ENCODE data around the gene CAPN14.

CAPN14 gene, protein sequence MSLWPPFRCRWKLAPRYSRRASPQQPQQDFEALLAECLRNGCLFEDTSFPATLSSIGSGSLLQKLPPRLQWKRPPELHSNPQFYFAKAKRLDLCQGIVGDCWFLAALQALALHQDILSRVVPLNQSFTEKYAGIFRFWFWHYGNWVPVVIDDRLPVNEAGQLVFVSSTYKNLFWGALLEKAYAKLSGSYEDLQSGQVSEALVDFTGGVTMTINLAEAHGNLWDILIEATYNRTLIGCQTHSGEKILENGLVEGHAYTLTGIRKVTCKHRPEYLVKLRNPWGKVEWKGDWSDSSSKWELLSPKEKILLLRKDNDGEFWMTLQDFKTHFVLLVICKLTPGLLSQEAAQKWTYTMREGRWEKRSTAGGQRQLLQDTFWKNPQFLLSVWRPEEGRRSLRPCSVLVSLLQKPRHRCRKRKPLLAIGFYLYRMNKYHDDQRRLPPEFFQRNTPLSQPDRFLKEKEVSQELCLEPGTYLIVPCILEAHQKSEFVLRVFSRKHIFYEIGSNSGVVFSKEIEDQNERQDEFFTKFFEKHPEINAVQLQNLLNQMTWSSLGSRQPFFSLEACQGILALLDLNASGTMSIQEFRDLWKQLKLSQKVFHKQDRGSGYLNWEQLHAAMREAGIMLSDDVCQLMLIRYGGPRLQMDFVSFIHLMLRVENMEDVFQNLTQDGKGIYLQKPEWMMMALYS

DNA sequence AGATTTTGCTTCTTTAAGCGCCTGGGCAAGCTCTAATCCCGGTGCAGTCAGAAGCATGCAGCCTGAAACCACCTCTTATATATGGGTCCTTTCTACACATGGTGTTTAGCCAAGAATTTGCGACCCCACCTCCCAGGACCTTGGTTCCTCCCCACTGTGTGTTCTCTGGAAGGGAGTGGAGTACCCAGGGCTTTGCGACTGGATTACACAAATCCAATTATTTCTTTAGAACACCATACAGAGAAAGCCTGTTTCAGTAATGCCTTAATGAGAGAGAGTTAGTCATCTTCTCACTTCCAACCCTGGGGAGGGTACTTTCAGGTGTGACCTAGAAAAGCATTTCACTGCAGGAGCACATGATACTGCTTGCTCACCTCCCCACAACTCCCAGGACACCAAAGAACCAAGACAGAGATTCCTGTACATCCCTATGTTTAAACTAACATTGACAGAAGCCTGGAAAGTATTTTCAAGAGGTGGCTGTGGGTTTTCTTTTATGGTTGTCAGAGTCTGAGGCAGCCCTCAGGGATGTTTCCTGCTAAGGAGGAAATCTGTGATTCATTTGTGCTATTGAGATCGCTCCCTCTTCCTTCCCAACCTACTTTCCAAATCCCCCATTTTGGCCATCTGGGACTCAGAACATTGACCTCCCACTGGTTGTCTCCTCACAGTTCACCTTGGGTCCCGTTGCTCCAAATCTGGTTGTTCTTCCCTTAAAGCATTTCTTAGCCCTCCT is at the start of gene CAPN14:
TSS of gene CAPN14 (minus strand) at position 51 of the 736 bp plus-strand sequence. CDS start 12,068 bp downstream, outside the sequence.
- FAIRE-seq (no peak), DNase-seq (ENCODE audit: low spot score) (no peak)

DNA sequence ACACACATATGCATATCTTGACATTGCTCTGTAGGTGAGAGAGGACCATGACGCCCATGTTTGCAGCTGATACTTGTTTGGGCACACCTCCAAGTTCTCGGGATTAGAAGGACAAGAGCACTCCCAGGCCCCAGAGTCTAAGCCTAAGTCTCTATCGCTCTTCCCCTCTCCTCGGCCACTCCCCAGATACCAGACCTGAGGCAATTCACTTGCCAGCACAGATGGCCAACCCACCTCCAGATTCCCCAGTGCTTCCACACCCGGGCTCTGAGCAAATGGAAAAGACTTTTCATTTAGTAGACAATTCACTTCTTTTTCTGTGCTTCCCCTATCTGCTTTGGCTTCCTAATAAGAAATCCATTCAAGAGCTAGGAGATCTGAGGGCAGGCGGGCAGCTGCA is 49.5 kb upstream of the CAPN14 start:
- DNase-seq (ENCODE audit: low spot score) = no peak
- no peak for FAIRE-seq

DNA sequence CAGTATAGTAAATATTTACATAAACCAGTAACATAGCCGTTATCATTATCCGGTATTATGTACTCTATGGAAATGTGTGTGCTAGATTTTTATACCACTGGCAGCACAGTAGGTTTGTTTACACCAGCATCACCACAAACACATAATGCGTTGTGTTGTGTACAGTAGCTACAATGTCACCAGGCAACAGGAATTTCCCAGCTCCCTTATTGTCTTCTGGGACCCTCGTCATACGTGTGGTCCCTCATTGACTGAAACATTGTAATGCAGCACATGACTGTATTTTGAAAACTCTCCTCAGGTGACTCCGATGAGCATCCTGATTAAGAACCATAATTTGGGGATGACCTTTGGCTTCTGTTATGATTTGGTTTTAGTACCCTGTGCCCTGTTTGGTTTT is 47.9 kb upstream of the CAPN14 start:
- DNase-seq (ENCODE audit: low spot score) (no peak), FAIRE-seq (no peak)

- DNase-seq (ENCODE audit: low spot score) = no peak
- no peak for FAIRE-seq
These were observed 46.4 kb upstream of the CAPN14 start for GRCh38 chr2:31263636-31264190.

- DNase-seq (ENCODE audit: low spot score) (no peak), FAIRE-seq (no peak)
These were observed 43.6 kb upstream of the CAPN14 start for GRCh38 chr2:31260870-31261269.

DNA sequence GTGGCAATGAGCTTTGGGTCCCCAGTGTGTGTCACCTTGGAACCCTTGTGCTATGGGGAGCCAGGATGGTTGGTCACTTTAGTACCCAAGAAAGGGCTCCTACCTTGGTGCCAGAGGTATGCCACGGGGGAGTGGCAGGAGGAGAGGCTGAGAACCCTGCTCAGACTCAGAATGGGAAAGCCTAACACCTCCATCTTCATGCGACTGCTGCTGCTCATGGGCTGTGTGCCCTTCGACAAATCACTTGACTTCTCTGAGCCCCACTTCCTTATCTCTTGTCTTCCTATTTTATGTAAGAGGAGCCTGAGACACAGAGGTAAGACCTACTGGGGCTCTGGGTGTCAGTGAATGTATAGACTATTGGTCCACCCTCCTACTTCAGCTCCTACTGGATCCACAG is 41.8 kb upstream of the CAPN14 start:
- FAIRE-seq = no peak

GRCh38 chr2:31258351-31258750 is 41.0 kb upstream of the CAPN14 start:
- no peak for DNase-seq (ENCODE audit: low spot score)
- FAIRE-seq = no peak

More for the DNA sequence above, 41.8 kb upstream of the CAPN14 start:
- no peak for DNase-seq (ENCODE audit: low spot score)

- FAIRE-seq (no peak), DNase-seq (ENCODE audit: low spot score) (no peak)
These were observed 39.5 kb upstream of the CAPN14 start for GRCh38 chr2:31256611-31257382.

GRCh38 chr2:31255911-31256571 is 38.7 kb upstream of the CAPN14 start:
- FAIRE-seq = peak; percentile 78

GRCh38 chr2:31254237-31255203 is 37.2 kb upstream of the CAPN14 start:
- no peak for DNase-seq (ENCODE audit: low spot score)
- FAIRE-seq = no peak

More at GRCh38 chr2:31255911-31256571, 38.7 kb upstream of the CAPN14 start:
- peak; percentile 56 for DNase-seq (ENCODE audit: low spot score)

DNA sequence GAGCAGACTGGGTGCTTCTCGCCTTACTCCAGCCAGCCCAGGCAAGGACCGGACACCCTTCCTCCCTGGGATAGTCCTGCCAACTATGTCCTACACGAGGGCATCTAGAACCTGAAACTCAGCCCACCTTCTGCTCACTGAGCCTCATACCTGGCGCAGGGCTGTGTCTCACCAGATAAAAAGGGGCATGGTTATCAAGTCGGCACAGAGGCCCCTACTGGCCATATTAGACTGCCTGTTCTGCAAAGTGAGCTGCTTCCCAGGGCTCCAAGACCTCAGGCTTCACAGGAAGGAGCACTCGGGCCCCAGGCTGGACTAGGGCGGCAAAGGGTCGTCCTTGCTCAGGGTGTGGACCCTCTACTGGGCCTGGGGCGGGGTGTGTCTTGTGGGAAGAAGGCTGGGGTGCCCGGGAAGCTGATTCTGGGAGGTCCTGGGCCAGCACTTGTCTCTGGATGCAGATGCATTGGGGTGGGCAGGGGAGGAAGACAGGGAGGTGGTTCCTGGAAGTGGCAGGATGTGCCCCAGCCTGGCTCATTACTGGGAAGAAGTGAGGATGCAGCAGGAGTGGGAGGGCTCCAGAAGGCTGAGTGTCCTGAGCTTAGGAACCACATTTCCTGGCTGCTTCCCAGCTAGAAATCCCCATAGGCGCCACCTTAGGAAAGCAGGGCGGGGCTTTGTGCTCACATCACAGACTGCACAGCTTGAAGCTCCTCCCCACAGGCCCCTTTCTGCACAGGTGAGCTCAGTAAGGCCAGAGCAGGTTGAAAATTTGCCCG is 36.2 kb upstream of the CAPN14 start:
- no peak for FAIRE-seq

GRCh38 chr2:31251851-31252250 is 34.5 kb upstream of the CAPN14 start:
- FAIRE-seq = no peak
- DNase-seq (ENCODE audit: low spot score) = no peak

More for the DNA sequence above, 36.2 kb upstream of the CAPN14 start:
- peak; percentile 11 for DNase-seq (ENCODE audit: low spot score)

DNA sequence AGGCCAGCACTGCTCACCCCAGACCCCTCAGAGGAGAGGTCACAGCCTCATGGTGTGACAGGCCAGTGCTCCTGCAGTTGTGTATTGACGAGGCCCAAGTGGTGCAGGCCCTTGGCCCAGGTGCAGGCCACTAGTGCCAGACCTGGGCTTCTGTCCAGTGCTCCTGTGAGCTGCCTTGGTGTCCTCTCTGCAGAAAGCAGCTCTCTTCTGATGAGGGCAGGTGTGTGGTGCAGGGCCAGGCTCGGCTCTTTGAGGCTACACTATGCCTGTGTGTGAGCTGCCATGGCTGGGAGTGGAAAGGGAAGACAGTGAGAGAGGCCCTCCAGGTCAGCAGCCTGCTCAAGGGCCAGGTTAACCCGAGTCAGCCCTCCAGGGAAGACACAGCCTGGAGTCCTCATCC is 33.7 kb upstream of the CAPN14 start:
- DNase-seq (ENCODE audit: low spot score) (no peak), FAIRE-seq (no peak)

- FAIRE-seq = no peak
- DNase-seq (ENCODE audit: low spot score) = no peak
These were observed 31.8 kb upstream of the CAPN14 start for GRCh38 chr2:31249009-31249690.

GRCh38 chr2:31248139-31248538 is 30.8 kb upstream of the CAPN14 start:
- no peak for DNase-seq (ENCODE audit: low spot score)
- no peak for FAIRE-seq

- DNase-seq (ENCODE audit: low spot score) (peak; percentile 92), FAIRE-seq (peak; percentile 87)
These were observed 30.4 kb upstream of the CAPN14 start for GRCh38 chr2:31247711-31248110.

- DNase-seq (ENCODE audit: low spot score) (no peak), FAIRE-seq (no peak)
These were observed 29.0 kb upstream of the CAPN14 start for GRCh38 chr2:31246184-31246852.
